Adrenal gland (tissue), 5 donors: ENCODE results near the gene ANK3.

ENCODE experiments used
- CTCF ChIP-seq, 6 experiments: fragments of 450-650 bp in 4 of 6; fragments of 200-600 bp in 2 of 6; sonication (generic) in 1 of 6; IDR thresholded peaks; 1 replicate in 5 of 6; 2 replicates in 1 of 6; pipeline versions ENCODE4 v1.5.1 to v1.8.0; 2016 to 2021; ENCODE audit warnings: antibody characterized with exemption in 6 of 6, mild to moderate bottlenecking in 2 of 6, moderate library complexity in 1 of 6
- POLR2A ChIP-seq, 2 donors: fragments of 450-650 bp; IDR thresholded peaks; one replicate each; pipeline ENCODE4 v1.6.1; 2017; ENCODE audit warnings: antibody characterized with exemption in 2 of 2, mild to moderate bottlenecking in 2 of 2, moderate library complexity in 1 of 2
- donor health status: DM: no; HTN: no; CAD: no.

- TF ChIP-seq CTCF (IDR thresholded peaks at IDR 0.05) (no peak), POLR2A (IDR thresholded peaks at IDR 0.05) (no peak)
Measured at GRCh38 chr10:60023155-60023877, 366.4 kb downstream of the ANK3 start.
